HCT116 (cell line): ENCODE measurements around the gene AP1B1.

Experiments
- CTCF ChIP-seq, 3 experiments: fragments of 200-600 bp in 1 of 3; sonication (generic) in 1 of 3; IDR thresholded peaks in 2 of 3; conservative IDR thresholded peaks in 1 of 3; 2 replicates each; pipeline ENCODE4 v1.5.1; 2012 to 2017; ENCODE audit warnings: low read depth in 2 of 3, low read length in 2 of 3, antibody characterized with exemption in 1 of 3, borderline replicate concordance in 1 of 3, control low read depth in 1 of 3, mild to moderate bottlenecking in 1 of 3, mixed read lengths in 1 of 3, mixed run types in 1 of 3, moderate library complexity in 1 of 3; ENCODE audit not compliant: insufficient read depth in 1 of 3
- MAX ChIP-seq: IDR thresholded peaks from 2 replicates; pipeline ENCODE4 v1.6.1; 2012
- POLR2A ChIP-seq: IDR thresholded peaks from 2 replicates; pipeline ENCODE4 v1.7.0; 2011; ENCODE audit warnings: borderline replicate concordance; ENCODE audit not compliant: insufficient read depth, insufficient read length; ENCODE audit errors: extremely low read depth
- ZNF274 ChIP-seq: fragments of 200-500 bp; sonication (Bioruptor generic); IDR thresholded peaks from 2 replicates; pipeline ENCODE4 v1.6.1; 2014; ENCODE audit warnings: mild to moderate bottlenecking, low read depth, low read length, inconsistent platforms

- TF ChIP-seq CTCF (IDR thresholded peaks at IDR 0.05 in 2 of 3, conservative IDR thresholded peaks at IDR 0.05 in 1 of 3; ENCODE audit: borderline replicate concordance in 1 of 3, insufficient read depth in 1 of 3, low read depth in 2 of 3, low read length in 2 of 3) = no peak
- TF ChIP-seq MAX = no peak
- TF ChIP-seq ZNF274 = no peak
- TF ChIP-seq POLR2A = no peak
Measured at GRCh38 chr22:29388759-29389090, 355 bp upstream of the AP1B1 start.
